ENCODE data around the gene NCR3LG1.

DNA sequence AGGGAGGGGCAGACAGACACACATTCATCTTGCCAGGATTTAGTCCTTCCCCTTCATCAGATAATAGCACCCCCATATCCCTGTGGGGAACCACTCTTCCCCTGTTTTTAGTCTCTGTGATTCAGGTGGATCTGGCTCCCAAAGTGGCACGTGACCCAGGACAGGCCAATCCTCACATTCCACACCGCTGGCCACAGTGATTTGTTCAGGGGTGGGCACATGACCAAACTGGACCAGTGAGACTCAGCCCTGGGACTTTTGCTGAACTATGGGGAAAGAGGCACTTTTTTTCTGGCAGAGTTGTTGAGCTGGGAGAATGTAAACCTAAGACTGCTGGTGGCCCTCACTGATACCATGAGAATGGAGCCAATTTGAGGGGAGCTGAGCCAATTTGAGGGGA lies 56.0 kb downstream of the NCR3LG1 start:
- TF ChIP-seq, protein P1, sequence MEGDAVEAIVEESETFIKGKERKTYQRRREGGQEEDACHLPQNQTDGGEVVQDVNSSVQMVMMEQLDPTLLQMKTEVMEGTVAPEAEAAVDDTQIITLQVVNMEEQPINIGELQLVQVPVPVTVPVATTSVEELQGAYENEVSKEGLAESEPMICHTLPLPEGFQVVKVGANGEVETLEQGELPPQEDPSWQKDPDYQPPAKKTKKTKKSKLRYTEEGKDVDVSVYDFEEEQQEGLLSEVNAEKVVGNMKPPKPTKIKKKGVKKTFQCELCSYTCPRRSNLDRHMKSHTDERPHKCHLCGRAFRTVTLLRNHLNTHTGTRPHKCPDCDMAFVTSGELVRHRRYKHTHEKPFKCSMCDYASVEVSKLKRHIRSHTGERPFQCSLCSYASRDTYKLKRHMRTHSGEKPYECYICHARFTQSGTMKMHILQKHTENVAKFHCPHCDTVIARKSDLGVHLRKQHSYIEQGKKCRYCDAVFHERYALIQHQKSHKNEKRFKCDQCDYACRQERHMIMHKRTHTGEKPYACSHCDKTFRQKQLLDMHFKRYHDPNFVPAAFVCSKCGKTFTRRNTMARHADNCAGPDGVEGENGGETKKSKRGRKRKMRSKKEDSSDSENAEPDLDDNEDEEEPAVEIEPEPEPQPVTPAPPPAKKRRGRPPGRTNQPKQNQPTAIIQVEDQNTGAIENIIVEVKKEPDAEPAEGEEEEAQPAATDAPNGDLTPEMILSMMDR (IDR thresholded peaks at IDR 0.05; ENCODE audit: insufficient read depth, low read length) = no peak
- TF ChIP-seq POLR2AphosphoS5 (IDR thresholded peaks at IDR 0.05; ENCODE audit: low read depth) = no peak
- TF ChIP-seq, protein P2, sequence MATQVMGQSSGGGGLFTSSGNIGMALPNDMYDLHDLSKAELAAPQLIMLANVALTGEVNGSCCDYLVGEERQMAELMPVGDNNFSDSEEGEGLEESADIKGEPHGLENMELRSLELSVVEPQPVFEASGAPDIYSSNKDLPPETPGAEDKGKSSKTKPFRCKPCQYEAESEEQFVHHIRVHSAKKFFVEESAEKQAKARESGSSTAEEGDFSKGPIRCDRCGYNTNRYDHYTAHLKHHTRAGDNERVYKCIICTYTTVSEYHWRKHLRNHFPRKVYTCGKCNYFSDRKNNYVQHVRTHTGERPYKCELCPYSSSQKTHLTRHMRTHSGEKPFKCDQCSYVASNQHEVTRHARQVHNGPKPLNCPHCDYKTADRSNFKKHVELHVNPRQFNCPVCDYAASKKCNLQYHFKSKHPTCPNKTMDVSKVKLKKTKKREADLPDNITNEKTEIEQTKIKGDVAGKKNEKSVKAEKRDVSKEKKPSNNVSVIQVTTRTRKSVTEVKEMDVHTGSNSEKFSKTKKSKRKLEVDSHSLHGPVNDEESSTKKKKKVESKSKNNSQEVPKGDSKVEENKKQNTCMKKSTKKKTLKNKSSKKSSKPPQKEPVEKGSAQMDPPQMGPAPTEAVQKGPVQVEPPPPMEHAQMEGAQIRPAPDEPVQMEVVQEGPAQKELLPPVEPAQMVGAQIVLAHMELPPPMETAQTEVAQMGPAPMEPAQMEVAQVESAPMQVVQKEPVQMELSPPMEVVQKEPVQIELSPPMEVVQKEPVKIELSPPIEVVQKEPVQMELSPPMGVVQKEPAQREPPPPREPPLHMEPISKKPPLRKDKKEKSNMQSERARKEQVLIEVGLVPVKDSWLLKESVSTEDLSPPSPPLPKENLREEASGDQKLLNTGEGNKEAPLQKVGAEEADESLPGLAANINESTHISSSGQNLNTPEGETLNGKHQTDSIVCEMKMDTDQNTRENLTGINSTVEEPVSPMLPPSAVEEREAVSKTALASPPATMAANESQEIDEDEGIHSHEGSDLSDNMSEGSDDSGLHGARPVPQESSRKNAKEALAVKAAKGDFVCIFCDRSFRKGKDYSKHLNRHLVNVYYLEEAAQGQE (IDR thresholded peaks at IDR 0.05; ENCODE audit: insufficient replicate concordance, low read depth) = no peak
